GM20431 (cell line): ENCODE results near the gene RGMA.

Source experiments
- in situ Hi-C: fragments of 300-500 bp; cut with MseI, MboI; formaldehyde crosslinking; loops from one replicate; pipeline ENCODE4 v1.15.0; 2020; ENCODE audit warnings: low sequenced_read_pairs; ENCODE audit not compliant: unreplicated experiment

The RGMA gene

GRCh38 chr15:93088981-93089726, at the start of gene RGMA:
TSS of gene RGMA (minus strand) at chr15:93089211. CDS start at chr15:93088932, 279 bp downstream.
- in situ Hi-C loops = no loop called here

- in situ Hi-C loops = no loop called here
Observed at GRCh38 chr15:93136606-93137005, 47.6 kb upstream of the RGMA start.

- in situ Hi-C loops = no loop called here
Observed at GRCh38 chr15:93135997-93136397, 47.0 kb upstream of the RGMA start.

- in situ Hi-C loops = no loop called here
Observed at GRCh38 chr15:93135459-93135858, 46.4 kb upstream of the RGMA start.

- in situ Hi-C loops = no loop called here
Observed at GRCh38 chr15:93131485-93132095, 42.6 kb upstream of the RGMA start.

GRCh38 chr15:93129702-93130488, 40.9 kb upstream of the RGMA start:
- in situ Hi-C loops = no loop called here

- in situ Hi-C loops = no loop called here
Observed at GRCh38 chr15:93127286-93127685, 38.3 kb upstream of the RGMA start.

- in situ Hi-C loops = no loop called here
Observed at GRCh38 chr15:93126599-93126998, 37.6 kb upstream of the RGMA start.

GRCh38 chr15:93126148-93126547, 37.1 kb upstream of the RGMA start:
- in situ Hi-C loops = no loop called here

GRCh38 chr15:93124126-93124525, 35.1 kb upstream of the RGMA start:
- in situ Hi-C loops = no loop called here

GRCh38 chr15:93121973-93122910, 33.2 kb upstream of the RGMA start:
- in situ Hi-C loops = no loop called here

GRCh38 chr15:93121107-93121506, 32.1 kb upstream of the RGMA start:
- in situ Hi-C loops = no loop called here

- in situ Hi-C loops = no loop called here
Observed at GRCh38 chr15:93118904-93119303, 29.9 kb upstream of the RGMA start.

- in situ Hi-C loops = no loop called here
Observed at GRCh38 chr15:93111451-93111850, 22.4 kb upstream of the RGMA start.

GRCh38 chr15:93110502-93111040, 21.6 kb upstream of the RGMA start:
- in situ Hi-C loops = no loop called here

- in situ Hi-C loops = no loop called here
Observed at GRCh38 chr15:93109336-93110102, 20.5 kb upstream of the RGMA start.

- in situ Hi-C loops = no loop called here
Observed at GRCh38 chr15:93107646-93108045, 18.6 kb upstream of the RGMA start.

GRCh38 chr15:93105485-93105884, 16.5 kb upstream of the RGMA start:
- in situ Hi-C loops = no loop called here

- in situ Hi-C loops = no loop called here
Observed at GRCh38 chr15:93103823-93104222, 14.8 kb upstream of the RGMA start.
